Spleen (tissue), 7 donors: ENCODE data around the gene RNFT2.

Experiments used
- CTCF ChIP-seq, 11 experiments: fragments of 200-600 bp in 7 of 11; fragments of 450-650 bp in 4 of 11; sonication (generic) in 4 of 11; IDR thresholded peaks in 8 of 11; conservative IDR thresholded peaks in 3 of 11; 1 replicate in 7 of 11; 2 replicates in 4 of 11; pipeline versions ENCODE4 v1.4.0 to v1.8.0; 2016 to 2021; ENCODE audit warnings: antibody characterized with exemption in 11 of 11, inconsistent platforms in 4 of 11, mild to moderate bottlenecking in 1 of 11
- POLR2A ChIP-seq, 3 donors: fragments of 450-650 bp; IDR thresholded peaks; one replicate each; pipeline ENCODE4 v1.5.1; 2017; ENCODE audit warnings: antibody characterized with exemption in 3 of 3, mild to moderate bottlenecking in 1 of 3
- POLR2AphosphoS5 ChIP-seq, 3 donors: sonication (generic); formaldehyde crosslinking; IDR thresholded peaks; one replicate each; pipeline ENCODE4 v1.5.1; 2017; ENCODE audit warnings: antibody characterized with exemption in 3 of 3
- donor health status: DM: no; HTN: no; CAD: no; lungs with moderate emphysema.
- donor health status: DM: no; HTN: no; CAD: no.
- donor health status: DM: no; HTN: no; CAD: no.

DNA sequence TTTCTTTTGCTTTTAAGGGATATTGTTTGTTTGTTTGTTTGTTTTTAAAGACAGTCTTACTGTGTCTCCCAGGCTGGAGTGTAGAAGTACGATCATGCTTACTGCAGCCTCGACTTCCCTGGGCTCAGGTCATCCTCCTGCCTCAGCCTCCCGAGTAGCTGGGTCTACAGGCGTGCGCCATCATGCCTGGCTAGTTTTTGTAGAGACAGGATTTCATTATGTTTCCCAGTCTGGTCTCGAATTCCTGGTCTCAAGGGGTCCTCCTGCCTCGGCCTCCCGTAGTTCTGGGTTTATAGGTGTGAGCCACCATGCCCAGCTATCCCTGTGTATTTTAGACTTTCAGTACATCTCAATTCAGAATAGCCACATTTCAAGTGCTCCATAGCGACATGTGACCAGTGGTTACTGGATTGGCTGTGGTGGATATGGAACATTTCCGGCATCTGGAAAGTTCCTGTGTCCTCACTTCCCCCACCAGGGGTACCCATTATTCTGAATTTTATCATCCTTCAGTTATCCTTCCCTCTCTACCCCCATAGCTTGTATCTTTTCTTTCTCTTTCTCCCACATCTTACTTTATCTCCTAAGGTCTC, 82.0 kb downstream of the RNFT2 start:
- no peak for TF ChIP-seq CTCF (IDR thresholded peaks at IDR 0.05 in 8 of 11, conservative IDR thresholded peaks at IDR 0.05 in 3 of 11)
- no peak for TF ChIP-seq POLR2A (IDR thresholded peaks at IDR 0.05)
- TF ChIP-seq POLR2AphosphoS5 (IDR thresholded peaks at IDR 0.05) = no peak
